Testis (tissue), 2 donors: Measurements from ENCODE around the gene TMBIM6.

ENCODE experiments used
- CTCF ChIP-seq, 3 experiments: fragments of 450-650 bp in 2 of 3; fragments of 200-600 bp in 1 of 3; sonication (generic) in 1 of 3; IDR thresholded peaks; one replicate each; pipeline ENCODE4 v1.5.1; 2016 to 2019; ENCODE audit warnings: antibody characterized with exemption in 3 of 3, mild to moderate bottlenecking in 2 of 3, moderate library complexity in 1 of 3
- POLR2A ChIP-seq: fragments of 450-650 bp; IDR thresholded peaks from one replicate; pipeline ENCODE4 v1.6.1; 2017; ENCODE audit warnings: antibody characterized with exemption, mild to moderate bottlenecking, moderate library complexity

- TF ChIP-seq CTCF (IDR thresholded peaks at IDR 0.05) (no peak), POLR2A (no peak)
Measured at GRCh38 chr12:49796155-49796554, 54.8 kb downstream of the TMBIM6 start.
